GM18867 (cell line): ENCODE measurements around the gene GOLGA6L22.
"Not testable (repeated sequence)": the region's sequence is repeated elsewhere in the genome, so short reads cannot be mapped to it uniquely, and the experiment has no call there.

Experiments
- ATAC-seq: cut with Tn5 transposase; IDR thresholded peaks from one replicate; pipeline ENCODE4 v1.9.1; 2021; ENCODE audit warnings: mild to moderate bottlenecking, moderate library complexity; ENCODE audit not compliant: unreplicated experiment

GOLGA6L22 gene, protein sequence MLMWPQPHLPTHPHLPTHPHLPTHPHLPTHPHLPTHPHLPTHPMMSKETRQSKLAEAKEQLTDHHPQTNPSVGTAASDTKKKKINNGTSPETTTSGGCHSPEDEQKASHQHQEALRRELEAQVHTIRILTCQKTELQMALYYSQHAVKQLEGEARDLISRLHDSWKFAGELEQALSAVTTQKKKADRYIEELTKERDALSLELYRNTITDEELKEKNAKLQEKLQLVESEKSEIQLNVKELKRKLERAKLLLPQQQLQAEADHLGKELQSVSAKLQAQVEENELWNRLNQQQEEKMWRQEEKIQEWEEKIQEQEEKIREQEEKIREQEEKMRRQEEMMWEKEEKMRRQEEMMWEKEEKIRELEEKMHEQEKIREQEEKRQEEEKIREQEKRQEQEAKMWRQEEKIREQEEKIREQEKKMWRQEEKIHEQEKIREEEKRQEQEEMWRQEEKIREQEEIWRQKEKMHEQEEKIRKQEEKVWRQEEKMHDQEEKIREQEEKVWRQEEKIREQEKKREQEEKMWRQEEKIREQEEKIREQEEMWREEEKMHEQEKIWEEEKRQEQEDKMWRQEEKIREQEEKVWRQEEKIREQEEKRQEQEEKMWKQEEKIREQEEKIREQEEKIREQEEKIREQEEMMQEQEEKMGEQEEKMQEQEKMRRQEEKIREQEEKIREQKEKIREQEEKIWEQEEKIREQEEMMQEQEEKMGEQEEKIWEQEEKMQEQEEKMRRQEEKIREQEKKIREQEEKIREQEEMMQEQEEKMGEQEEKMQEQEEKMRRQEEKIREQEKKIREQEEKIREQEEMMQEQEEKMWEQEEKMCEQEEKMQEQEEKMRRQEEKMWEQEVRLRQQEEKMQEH

DNA sequence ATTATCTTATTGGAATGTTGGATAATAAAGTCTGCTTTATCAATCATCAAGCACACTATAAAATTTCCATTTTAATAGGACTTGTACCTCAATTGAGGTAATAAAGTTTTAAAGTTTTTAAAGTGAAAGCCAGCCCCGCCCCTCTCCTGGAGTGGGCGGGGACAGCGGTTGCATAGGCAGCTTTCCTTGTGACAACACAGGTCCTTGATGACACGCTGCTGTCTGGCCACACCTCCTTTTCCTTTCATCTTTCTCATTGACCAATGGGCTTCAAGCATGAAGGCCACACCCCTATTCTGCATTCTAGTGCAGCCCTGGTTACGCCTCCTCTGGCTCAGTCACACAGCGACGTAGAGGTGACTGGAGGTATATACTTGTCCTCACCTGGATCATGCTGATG lies at the start of gene GOLGA6L22:
Gene GOLGA6L22, plus strand, starts transcription at position 301 of the 400 bp plus-strand sequence. Its CDS starts 91 bp downstream, at position 392.
- not testable (repeated sequence) for ATAC-seq

DNA sequence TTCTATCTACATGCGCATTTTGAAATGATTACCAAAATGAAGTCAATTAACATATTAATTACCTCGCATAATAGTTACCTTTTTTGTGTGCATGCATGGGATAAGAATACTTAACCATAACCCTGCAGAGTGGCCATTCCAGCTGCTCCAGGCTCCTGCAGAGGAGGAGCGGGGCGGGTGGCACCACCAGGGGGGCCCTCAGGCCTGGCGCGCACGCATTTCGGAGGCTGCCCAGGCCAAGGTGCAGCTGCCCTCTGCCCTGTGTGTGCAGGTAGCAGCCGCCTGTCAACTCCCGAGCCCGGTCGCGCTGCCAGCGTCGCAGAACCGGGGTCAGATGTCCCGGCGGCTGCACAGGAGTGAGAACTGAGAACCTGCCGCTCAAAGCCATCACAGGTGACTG lies 41.4 kb upstream of the GOLGA6L22 start:
- ATAC-seq: not testable (repeated sequence)

DNA sequence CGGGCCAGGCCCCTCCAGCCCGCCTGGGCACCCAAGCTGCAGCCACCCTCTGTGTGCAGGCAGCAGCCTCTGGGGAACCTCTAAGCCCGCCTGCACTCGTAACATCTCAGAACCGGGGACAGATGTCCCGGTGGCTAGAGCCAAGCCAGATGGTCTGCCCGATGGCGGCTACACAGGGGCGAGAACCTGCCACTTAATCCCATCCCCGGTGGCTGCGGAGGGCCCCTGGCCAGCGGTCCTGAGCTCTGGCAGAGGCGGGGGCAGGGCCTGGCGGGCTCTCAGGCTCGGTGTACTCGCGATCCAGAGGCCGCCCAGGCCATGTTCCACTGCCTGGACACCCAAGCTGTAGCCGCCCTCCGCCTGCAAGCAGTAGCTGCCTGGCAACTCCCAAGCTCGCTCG lies 40.9 kb upstream of the GOLGA6L22 start:
- not testable (repeated sequence) for ATAC-seq

DNA sequence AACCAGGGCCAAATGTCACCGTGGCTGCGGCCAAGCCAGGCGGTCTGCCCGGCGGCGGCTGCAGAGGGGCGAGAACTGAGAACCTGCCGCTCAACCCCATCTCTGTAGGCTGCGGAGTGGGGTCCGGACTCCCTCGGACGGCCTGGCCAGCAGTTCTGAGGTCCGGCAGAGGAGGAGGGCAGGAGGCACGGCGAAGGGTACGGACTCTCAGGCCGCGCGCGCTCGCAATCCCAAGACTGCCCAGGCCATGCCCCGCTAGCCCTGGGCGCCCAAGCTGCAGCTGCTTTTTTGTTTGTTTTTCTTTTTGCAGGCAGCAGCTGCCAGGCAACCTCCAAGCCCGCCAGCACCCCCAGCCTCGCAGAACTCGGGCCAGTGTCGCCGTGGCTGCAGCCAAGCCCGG lies 40.5 kb upstream of the GOLGA6L22 start:
- ATAC-seq: not testable (repeated sequence)

DNA sequence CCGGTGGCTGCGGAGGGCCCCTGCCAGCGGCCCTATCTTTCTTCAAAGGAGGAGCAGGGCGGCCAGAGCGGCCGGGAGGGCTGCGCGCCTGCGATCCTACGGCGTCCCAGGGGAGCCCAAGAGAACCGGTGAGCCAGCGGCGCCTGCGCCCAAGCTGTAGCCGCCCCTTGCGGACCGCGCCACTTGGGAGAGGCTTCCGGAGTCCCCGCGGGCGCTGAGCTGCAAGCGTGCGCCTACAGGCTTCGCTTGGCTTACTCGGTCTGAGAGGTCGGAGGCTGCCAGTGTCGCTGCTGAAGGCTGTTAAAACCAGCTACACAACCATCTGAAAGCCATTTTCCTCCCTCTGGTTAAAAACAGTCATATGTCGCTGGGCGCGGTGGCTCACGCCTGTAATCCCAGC lies 40.0 kb upstream of the GOLGA6L22 start:
- ATAC-seq: not testable (repeated sequence)

DNA sequence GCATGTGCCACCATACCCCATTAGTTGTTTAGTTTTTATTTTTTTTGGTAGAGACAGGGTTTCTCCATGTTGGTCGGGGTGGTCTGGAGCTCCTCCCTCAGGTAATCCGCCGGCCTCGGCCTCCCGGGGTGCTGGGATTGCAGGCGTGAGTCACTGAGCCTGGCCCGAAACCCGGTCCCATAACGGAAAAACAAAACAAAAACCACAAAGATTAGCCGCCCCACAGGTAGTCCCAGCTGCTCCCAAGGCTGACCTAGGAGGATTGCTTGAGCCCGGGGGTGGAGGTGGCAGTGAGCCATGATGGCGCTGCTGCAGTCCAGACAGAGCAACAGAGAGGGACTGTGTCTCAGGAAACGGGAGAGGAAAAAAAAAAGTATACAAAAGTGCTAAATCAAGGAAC lies 38.4 kb upstream of the GOLGA6L22 start:
- not testable (repeated sequence) for ATAC-seq

DNA sequence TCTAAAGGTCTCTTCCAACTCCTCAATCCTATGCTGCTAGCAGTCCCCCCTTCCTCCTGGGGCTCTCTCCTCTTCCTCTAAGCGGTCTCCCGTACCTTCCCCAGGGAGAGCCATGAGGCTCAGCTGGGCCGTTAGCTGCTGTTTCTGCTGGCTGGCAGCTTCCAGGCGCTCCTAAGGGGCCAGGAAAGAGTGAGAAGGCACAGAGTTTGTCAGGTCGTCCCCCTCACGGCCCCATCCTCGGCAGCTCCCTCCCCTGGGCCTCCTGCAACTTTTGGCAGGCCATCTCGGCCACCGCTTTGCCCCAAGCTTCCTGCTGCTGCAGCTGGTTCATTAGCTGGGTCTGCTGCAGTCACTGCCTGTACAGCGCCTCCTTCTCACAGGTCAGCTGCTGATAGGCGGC lies 29.3 kb upstream of the GOLGA6L22 start:
- ATAC-seq: not testable (repeated sequence)

DNA sequence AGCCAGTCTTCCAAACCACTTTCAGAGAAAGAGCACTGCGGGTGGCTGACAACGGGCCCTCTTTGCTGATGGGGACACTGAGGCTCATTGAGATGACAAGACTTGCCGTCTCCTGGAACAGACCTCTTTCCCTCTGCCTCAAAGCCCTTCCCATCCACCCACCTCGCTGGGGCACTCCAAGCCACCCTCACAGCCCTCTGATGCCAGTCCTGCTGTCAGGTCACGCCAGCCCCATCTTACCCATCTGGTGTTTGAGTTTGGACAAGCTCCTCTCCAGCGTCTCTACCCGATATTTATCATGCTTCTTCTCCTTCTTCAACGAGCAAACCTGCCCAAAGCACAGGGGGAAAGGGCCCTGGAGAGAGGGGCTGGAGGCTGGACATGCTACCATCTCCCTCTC lies 27.0 kb upstream of the GOLGA6L22 start:
- not testable (repeated sequence) for ATAC-seq

DNA sequence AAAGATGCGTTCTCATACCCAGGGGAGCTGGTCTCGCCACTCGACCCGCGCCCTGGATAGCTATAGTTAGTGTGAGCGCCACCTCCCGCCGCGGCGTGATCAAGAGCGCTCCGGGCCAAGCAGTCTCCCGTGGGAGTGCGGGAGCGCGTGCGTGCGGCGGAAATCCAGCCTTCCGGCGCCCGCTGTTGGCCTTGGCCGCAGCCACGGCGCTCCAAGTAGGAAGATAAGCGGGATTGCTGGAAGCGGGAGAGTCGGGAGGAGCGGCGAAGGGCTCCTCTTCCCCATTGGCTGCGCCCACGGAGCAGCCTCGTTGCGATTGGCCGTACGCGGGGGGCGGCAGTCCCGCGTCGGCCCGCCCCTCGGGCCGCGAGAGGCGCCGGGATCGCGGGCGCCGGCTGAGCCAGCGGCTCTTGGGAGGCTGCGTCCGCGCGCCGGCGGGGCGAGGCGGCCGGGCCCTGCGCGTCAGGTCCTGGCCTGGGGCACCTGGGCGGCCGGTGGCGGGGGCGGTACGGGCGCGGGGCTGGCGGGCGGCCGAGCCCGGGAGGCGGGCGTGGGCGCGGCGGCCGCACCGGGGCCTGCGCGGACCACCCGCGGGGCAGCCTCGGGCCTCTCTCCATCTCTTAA lies 35.9 kb downstream of the GOLGA6L22 start:
- not testable (repeated sequence) for ATAC-seq

DNA sequence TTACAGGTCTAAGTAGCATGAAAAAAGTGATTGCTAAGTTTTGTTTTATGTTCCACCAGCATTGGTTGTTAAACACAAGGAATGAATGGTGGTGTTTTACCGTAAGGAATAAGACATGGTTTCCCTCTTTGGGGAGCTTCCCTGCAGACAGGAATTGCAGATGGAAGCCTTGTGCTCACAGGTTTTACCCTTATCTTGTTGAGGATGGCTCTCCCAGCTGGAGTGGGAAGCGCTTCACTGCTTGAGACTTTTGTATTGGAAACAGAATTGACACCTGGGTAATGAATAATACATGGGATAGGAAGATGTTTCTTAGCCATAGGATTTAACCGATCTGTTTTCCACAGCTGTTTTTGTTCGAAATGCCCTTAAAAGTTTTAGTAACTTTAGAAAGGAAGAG lies 38.5 kb downstream of the GOLGA6L22 start:
- not testable (repeated sequence) for ATAC-seq

DNA sequence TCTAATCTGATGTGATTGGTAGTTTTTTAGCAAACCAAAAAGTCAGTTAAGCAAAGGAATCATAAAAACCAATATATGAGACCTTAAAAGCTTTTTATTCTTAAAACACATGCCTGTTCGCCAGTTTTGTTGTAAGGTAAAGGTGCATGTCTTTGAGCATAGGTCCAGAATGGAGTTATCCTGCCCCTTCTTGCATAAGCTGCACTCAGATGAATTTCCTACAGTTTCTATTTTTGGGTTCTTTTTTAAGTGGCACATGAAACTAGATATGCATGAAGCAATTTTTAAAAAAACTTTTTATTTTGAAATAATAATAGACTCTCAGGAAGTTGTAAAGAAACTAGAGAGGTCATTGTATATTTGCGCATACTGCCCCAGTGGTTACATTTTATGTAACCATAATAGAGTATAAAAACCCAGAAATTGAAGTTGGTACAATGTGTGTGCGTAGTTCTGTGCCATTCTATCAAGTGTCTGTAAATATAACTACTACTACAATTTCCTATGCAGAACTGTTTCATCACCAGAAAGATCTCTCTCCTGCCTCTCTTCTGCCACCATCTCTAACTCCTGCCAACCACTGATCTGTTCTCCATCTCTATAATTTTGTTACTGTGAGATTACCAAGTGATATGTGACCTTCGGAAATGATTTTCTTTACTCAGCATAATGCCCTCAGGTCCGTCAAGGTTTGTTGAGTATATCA lies 39.7 kb downstream of the GOLGA6L22 start:
- not testable (repeated sequence) for ATAC-seq

DNA sequence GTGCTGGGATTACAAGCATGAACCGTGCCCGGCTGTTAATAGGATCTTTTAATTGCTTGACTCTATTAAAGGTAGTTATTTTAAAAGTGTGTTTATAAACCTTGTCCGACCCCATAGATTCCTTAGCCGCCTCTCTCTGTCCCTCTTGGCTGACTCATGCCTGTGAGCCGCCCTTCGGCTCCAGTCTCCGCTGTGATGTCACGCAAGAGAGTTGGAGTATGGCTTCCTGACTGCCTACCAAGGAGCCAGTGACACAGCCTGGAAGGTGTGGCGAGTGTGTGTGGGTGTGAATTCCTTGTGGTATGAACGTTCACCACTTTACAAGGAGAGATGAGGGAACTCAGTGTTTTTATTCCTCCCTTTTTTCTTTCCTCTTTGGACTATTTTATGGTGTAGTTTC lies 43.6 kb downstream of the GOLGA6L22 start:
- ATAC-seq: not testable (repeated sequence)

DNA sequence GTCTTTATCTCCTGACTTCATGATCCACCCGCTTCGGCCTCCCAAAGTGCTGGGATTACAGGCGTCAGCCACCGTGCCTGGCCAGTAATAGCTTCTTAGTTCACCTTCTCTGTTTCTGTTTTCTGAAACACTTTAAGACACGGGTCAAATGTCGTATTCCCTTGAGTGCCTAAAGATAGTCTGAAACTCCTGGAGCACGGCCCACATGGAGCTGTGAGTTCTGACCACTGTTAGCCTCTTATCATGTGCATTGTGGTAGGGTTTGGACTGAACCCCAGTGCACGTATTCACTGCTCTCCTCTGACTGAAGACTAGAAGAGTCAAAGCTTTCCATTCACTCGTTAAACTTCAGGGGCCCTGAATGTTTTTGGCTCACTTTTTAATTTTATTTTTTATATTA lies 48.3 kb downstream of the GOLGA6L22 start:
- ATAC-seq: not testable (repeated sequence)

DNA sequence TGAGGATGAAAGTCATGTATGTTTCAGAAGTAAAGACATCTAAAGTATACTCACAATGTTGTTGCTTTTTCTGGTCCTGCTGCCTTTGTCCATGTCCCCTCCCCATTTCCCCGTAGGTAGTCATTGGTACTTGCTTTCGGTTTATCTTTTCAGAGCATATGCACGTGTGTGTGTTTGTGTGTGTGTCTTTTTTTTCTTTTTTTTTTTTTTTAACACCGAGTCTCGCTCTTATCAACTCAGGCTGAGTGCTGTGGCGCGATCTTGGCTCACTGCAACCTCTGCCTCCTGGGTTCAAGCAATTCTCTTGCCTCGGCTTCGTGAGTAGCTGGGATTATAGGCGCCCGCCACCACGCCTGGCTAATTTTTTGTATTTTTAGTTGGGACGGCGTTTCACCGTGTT lies 57.4 kb downstream of the GOLGA6L22 start:
- not testable (repeated sequence) for ATAC-seq
